Esophagus squamous epithelium (tissue), 5 donors: Measurements from ENCODE around the gene MICALL2. TPM values are rescaled to one million over a fixed set of nuclear protein-coding genes. Genes with fewer than 3 reads are reported as not detected.

ENCODE experiments used
- DNase-seq: peaks from one replicate; lab custom pipeline; 2025; lab: John Stamatoyannopoulos, UW
- H3K27ac ChIP-seq, 4 donors: fragments of 200-600 bp; sonication (generic); one replicate each; pipeline ENCODE4 v1.5.1; 2016 to 2019; ENCODE audit warnings: mild to moderate bottlenecking in 1 of 4
- H3K27me3 ChIP-seq, 4 donors: fragments of 200-600 bp; sonication (generic); 1 replicate in 3 of 4; 2 replicates in 1 of 4; pipeline versions ENCODE4 v1.5.1 to v1.6.0; 2017 to 2021; ENCODE audit warnings: antibody characterized with exemption in 1 of 4
- H3K36me3 ChIP-seq, 3 donors: fragments of 200-600 bp; sonication (generic); one replicate each; pipeline ENCODE4 v1.5.1; 2016 to 2019
- H3K4me1 ChIP-seq, 3 donors: fragments of 200-600 bp; sonication (generic); one replicate each; pipeline ENCODE4 v1.5.1; 2017 to 2019
- H3K4me3 ChIP-seq, 4 donors: fragments of 200-600 bp; sonication (generic); 1 replicate in 3 of 4; 2 replicates in 1 of 4; pipeline ENCODE4 v1.5.1; 2016 to 2019; ENCODE audit warnings: mild to moderate bottlenecking in 2 of 4, moderate library complexity in 1 of 4
- H3K9me3 ChIP-seq, 3 donors: fragments of 200-600 bp; sonication (generic); one replicate each; pipeline ENCODE4 v1.5.1; 2016 to 2019
- POLR2A ChIP-seq, 4 donors: fragments of 450-650 bp; IDR thresholded peaks; one replicate each; pipeline ENCODE4 v1.6.1; 2017; ENCODE audit warnings: antibody characterized with exemption in 4 of 4, mild to moderate bottlenecking in 4 of 4, moderate library complexity in 3 of 4
- WGBS, 2 donors: methylation state at CpG; one replicate each; pipeline ENCODE4 v1.1.5; 2018; 5-methylcytosine and 5-hydroxymethylcytosine counted together
- intact Hi-C: fragments of 100-400 bp; cut with DNase I; formaldehyde crosslinking; loops from one replicate; pipeline ENCODE4 v1.15.0; 2022
- total RNA-seq, 4 donors: library from RNA; depleted of rRNA; stranded (reverse); fragments of >200 nt; gene quantifications; one replicate each; pipeline ENCODE4 v1.1.0, GENCODE V29; 2016
- TF ChIP-seq, protein P1 (sequence below), 6 experiments: fragments of 450-650 bp in 4 of 6; fragments of 200-600 bp in 2 of 6; sonication (generic) in 2 of 6; IDR thresholded peaks; one replicate each; pipeline ENCODE4 v1.5.1; 2016 to 2019; ENCODE audit warnings: antibody characterized with exemption in 6 of 6, mild to moderate bottlenecking in 4 of 6, moderate library complexity in 4 of 6
- donor health status: DM: yes; HTN: yes; CAD: no.

The MICALL2 gene
- total RNA-seq, 4 donors from 2014 or later = 14.1 to 17.5 (median 16.5) TPM

DNA sequence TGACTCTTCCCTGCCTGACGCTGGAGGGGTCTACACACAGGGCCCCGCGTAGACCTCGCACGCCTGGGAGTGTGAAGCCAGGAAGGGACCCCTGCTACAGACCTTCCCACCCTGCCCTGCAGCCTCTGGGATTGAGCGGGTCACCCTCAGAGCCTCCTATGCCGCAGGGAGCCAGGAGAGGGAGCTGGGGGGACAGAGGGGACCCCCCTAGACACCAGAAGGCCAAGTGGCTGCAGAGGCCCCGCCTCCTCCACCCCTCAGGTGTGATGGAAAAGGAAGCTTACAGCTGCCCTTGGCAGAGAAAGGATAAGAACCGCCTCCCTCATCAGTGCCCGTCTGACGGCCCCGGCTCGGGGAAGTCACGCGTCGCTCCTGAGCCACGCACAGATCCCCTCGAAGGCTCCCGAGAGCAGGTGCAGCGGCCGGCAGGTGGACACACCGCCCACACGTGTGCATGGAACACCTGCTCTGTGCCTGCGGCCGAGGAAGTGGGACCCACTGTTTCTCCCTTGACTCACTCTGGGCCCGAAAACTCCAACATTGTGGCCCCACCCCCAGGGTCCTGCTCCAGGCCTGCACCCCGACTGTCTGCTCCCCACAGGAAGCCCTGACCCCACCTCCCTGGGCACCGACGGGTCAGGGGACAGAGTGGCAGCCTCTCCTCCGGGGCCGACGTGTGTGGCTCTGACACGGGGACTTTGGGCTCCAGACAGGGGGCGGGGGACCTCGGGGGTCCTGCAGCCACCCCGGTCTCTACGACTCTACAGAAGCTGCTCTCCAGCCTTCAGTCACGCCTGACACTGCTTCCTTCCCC, 73.3 kb downstream of the MICALL2 start:
- WGBS, 2 donors = no CpG with 5 or more reads among the region's 38 CpGs
- no peak for DNase-seq
- TF ChIP-seq POLR2A (IDR thresholded peaks at IDR 0.05) = no peak
- TF ChIP-seq, protein P1, sequence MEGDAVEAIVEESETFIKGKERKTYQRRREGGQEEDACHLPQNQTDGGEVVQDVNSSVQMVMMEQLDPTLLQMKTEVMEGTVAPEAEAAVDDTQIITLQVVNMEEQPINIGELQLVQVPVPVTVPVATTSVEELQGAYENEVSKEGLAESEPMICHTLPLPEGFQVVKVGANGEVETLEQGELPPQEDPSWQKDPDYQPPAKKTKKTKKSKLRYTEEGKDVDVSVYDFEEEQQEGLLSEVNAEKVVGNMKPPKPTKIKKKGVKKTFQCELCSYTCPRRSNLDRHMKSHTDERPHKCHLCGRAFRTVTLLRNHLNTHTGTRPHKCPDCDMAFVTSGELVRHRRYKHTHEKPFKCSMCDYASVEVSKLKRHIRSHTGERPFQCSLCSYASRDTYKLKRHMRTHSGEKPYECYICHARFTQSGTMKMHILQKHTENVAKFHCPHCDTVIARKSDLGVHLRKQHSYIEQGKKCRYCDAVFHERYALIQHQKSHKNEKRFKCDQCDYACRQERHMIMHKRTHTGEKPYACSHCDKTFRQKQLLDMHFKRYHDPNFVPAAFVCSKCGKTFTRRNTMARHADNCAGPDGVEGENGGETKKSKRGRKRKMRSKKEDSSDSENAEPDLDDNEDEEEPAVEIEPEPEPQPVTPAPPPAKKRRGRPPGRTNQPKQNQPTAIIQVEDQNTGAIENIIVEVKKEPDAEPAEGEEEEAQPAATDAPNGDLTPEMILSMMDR (IDR thresholded peaks at IDR 0.05) = no peak
- Histone ChIP-seq H3K27me3 (peaks cover 0 to 93% (median 2%) of the 10 kb centered on the region in 4 donors), H3K4me3 (no peak overlapping the region), H3K27ac (no peak overlapping the region), H3K9me3 (no peaks in the 10 kb centered on the region), H3K4me1 (no peaks in the 10 kb centered on the region), H3K36me3 (no peaks in the 10 kb centered on the region)
- intact Hi-C loops = no loop called here

DNA sequence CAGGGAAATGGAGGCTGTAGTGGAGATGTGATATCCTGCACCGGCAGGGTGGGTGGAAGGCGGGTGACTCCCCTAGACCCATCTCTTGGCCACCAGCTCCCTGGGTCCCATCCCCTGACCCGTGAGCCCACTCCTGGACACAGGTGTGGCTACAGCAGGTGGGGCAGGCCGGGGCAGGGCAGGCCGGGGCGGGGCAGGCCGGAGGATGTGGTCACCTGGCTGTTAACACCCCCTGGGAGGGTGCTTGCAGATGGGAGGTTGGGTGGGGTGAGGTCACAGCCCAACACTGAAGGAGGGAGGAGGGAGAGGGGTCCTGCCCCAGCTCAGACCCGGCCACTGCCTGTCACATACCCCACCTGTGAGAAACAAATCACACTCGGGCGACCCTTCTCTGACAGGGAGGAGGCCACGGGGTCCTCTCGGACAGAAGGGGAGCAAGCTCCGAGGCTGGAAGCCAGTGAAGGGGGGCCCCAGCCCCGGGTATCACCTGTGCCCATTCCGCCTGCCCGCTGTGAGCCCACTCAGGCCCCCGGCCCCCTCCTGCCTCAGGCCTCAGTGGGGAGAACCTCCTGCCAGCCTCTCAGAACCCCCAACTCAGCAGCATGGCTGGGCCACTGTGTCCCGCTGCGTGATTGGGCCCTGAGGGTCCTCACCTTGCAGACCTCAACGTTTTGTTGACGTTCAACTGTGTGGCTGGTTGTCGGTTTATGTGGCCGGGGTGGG, 74.0 kb downstream of the MICALL2 start:
- TF ChIP-seq, protein P1 (IDR thresholded peaks at IDR 0.05) = no peak
- no peak for TF ChIP-seq POLR2A (IDR thresholded peaks at IDR 0.05)
- H3K4me3 ChIP-seq = no peak overlapping the region
- H3K9me3 ChIP-seq = no peaks in the 10 kb centered on the region
- H3K27ac ChIP-seq = no peak overlapping the region
- no peaks in the 10 kb centered on the region for H3K36me3 ChIP-seq
- WGBS, 2 donors = 30 to 68% methylated on average over 2 to 4 of the region's 23 CpGs
- intact Hi-C loops = no loop called here
- DNase-seq = no peak
- H3K27me3 ChIP-seq = peaks cover 0 to 94% (median 2%) of the 10 kb centered on the region in 4 donors
- H3K4me1 ChIP-seq = no peaks in the 10 kb centered on the region

Other genes with a start within 250 kb of the MICALL2 start
- not detected for gene UNCX, start 226.6 kb downstream of the MICALL2 start, total RNA-seq
- gene INTS1, start 44.9 kb upstream of the MICALL2 start, total RNA-seq = 10 to 100 TPM; 27.8 to 45.3 (median 36.6) TPM
- 10 to 100 TPM; 11.3 to 26.9 (median 18.9) TPM for gene MAFK, start 71.2 kb upstream of the MICALL2 start, total RNA-seq
- 100 to 1,000 TPM in 2 of 4 donors, 10 to 100 TPM in 2; 56.7 to 204 (median 98.9) TPM for gene TMEM184A, start 96.7 kb upstream of the MICALL2 start, total RNA-seq
- 10 to 100 TPM; 44.5 to 63.6 (median 47.4) TPM for gene PSMG3, start 110.6 kb upstream of the MICALL2 start, total RNA-seq
- 1 to 10 TPM in 1 of 4 donors, under 1 TPM in 3; 0.38 to 3.3 (median 0.48) TPM for gene ELFN1, start 210.8 kb upstream of the MICALL2 start, total RNA-seq